HPDE6-E6E7 (cell line): ENCODE measurements around the gene PTPRM.

ENCODE experiments used
- DNase-seq: peaks from one replicate; pipeline ENCODE4 v3.0.0; 2011; ENCODE audit warnings: missing footprints; ENCODE audit errors: extremely low spot score

PTPRM gene

DNA sequence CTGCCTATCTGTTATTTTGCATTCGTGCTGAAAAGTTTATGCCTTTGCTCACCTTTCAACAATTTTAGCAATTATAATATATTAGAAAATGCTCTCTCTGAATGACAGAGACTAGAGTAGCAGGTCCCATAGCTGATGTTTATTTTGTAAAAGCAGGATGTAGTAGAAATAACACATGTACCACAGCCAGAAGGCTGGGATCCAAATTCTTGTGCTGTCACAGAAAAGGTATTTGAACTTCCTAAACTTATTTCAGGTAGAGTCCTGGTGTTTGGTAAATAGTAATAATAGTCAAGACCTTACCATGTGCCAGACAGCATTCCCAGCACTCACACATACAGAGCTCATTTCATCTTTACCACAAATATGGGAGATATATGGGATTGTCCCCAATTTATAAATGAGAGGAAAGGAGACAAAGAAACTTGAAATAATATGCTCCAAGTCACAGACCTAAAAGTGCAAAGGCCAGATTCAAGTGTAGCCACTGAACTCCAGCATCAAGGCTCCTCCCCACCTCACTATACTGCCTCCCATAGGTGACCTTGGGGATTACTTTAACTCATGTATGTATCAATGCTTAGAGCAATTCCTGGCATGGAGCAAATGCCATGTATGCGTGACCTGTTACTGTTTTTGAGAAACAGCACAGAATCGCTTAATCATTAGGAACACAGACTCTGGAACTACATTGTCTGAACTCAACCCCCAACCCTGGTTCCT lies 757.4 kb downstream of the PTPRM start:
- no peak for DNase-seq

DNA sequence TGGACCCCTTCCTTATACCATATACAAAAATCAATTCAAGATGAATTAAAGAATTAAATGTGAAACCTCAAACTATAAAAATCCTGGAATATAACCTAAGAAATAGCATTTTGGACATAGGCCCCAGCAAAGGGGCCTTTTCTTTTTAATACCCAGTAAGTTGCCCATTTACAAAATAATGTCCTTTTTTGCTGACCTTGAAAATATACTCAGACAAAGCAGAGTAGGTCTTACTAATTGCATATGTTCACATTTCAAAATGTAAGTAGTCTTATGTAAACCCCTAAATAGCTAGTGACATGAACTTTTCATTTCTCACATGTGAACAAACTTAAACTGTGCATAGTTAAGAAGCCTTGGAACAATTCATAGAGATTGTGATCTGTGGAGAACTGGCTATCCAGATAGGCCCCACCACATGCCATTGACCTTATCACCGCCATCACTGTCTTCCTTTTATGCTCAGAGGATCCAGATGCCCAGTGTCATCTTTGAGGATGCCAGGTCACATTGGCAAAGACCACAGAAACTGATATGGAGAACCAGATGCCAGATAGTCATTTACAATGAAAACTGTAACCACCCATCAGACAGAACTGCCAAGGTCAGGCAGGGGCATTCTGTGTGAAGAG lies 759.8 kb downstream of the PTPRM start:
- no peak for DNase-seq

DNA sequence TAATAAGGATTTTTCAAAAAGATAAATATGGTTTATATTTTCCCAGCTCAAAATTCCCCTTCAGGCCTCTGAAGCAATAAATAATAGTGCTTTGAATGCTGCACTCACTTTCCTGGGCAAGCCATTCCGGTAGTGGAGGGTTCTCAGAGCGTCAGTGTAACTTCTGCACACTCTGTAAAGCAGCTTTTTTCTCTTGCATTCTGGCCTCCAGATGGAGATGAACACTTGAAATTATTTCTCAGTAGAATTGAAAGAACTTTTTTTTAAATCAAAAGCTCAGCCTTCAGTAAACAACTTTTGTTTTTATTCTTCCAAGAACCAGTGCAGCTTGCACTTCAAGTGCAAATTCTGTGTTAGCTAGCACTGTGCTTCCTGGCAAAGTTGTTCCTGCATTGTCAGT lies 761.0 kb downstream of the PTPRM start:
- DNase-seq = no peak

DNA sequence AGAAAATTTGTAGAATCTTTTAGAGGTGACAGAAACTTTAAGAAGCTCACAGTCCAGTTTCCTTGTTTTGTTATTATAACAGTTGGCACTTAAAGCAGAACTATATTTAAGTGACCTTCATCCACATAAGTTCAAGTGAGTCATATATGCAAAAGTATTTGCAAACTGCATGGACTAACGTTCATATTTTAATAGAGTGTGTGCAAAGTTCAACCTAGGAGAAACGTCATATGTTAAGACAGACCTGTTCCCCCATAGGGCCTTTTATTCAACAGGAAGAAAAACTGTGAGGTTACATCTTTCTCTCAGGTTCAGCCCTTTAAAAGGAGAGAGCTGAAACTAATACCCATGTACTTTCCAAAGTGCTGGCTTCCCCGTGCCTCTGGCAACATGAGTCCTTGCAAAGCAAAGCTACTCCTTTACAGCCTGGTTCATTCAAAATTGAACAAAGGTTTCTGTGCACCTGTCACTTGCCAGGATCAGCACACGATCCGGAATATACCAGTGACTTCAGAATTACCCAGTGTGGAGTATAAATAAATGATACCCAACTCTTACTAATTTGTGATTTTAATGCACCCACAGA lies 762.2 kb downstream of the PTPRM start:
- no peak for DNase-seq

DNA sequence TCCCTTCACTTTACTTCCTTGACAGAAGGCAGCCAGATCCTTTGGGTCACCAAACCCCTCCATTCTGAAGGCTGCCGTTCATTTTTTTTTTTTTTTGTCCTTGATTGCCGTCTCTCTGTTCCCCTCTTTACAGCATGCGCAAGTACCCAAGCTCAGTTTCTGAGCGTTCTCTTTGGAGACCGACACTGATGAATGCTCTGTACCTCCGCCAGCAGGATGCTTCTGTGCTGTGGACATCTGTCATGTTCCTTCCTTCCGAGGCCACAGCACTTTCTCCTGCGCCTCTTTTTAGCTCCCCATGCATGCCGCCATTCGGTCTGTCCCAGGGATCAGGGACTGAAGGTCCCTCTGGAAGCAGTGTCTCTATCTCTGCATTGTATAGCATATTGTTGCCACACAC lies 763.5 kb downstream of the PTPRM start:
- no peak for DNase-seq

DNA sequence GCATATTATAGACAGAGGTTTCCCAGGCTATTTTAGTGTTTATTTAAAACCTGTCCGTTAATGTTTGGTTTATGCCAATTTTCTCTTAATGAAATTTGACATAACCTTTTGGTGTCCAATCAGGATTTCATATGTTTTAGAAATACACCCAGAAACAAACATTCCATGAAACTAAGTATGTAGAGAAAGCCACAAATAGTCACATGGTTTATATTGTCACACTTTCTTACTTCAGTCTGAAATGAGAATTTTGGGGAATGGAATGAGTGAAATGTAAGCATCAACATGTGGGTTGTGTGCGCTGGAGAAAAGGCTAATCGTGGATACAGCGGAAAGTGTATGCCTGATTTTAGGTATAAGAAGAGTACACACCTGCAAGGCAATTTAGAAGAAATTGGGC lies 765.2 kb downstream of the PTPRM start:
- DNase-seq = no peak

DNA sequence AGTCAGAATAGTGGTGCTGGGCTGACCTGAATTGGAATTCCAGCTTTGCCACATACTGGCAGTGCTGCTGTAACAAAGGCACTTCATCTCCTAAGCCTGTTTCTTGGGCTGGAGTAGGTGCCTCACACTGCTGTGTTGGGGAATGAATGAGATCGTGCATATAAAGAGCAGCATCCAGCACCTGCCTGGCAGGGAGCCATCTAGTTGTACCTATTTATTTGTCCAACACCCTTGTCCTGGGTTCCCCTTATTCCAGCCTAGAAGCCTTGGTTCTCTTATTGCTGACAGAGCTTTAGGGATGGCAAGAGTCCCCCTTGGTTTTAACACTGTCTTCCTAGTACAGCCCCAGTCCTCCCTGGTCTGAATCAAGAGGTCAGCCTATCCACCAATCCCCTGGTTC lies 766.8 kb downstream of the PTPRM start:
- DNase-seq = no peak

DNA sequence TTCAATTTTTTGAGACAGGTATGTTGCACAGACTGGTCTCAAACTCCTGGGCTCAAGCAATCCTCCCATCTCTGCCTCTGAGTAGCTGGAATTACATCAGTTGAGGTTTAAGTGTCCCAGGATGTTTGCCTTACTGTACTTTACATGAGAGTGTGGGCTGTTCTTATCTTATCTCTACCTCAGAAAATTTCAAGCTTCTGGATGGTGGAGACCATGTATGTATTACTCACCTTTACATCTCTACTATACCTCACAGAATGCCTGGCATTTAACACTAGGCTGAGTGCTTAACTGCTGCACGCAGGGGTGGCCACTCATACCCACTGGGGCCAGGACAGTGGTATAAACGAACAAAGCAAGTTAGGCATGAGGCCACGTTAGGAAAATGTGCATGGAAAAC lies 770.1 kb downstream of the PTPRM start:
- no peak for DNase-seq

DNA sequence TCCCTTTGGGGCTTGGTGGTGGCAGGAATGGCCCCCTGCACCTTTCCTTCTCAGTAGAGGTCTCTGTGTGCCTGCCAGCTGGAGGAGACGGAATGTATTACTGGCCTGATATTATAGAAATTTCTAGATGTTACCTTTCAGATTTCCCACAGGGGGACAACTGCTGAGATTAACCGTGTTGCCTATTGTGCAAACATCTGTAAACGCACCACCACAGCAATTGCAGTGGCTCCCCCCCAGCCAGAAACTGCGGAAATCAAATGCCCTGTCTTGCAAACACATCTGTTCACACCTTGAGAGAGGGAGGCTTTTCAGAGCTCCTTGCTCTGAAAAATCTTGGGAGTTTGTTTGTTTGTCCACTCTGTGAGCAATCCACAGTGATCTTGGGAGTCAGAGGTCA lies 772.1 kb downstream of the PTPRM start:
- DNase-seq = no peak

DNA sequence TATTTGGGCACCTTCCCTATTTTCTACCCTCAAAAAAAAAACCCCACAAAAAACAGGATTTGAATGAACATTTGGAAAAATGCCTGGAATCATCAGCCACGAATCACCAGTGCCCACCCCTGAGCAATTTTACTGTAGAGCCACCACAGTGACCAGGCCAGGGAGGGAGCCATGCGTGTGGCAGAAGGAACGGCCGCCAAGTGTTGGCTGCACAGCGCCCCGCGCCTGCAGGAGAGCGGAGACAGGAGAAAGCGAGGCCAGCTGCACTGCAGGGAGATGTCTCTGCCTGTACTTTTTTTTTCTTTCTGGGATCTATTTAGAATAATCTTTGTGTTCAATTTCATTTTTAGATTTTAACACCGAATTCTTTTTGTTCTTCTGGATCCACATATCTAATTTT lies 772.8 kb downstream of the PTPRM start:
- no peak for DNase-seq

DNA sequence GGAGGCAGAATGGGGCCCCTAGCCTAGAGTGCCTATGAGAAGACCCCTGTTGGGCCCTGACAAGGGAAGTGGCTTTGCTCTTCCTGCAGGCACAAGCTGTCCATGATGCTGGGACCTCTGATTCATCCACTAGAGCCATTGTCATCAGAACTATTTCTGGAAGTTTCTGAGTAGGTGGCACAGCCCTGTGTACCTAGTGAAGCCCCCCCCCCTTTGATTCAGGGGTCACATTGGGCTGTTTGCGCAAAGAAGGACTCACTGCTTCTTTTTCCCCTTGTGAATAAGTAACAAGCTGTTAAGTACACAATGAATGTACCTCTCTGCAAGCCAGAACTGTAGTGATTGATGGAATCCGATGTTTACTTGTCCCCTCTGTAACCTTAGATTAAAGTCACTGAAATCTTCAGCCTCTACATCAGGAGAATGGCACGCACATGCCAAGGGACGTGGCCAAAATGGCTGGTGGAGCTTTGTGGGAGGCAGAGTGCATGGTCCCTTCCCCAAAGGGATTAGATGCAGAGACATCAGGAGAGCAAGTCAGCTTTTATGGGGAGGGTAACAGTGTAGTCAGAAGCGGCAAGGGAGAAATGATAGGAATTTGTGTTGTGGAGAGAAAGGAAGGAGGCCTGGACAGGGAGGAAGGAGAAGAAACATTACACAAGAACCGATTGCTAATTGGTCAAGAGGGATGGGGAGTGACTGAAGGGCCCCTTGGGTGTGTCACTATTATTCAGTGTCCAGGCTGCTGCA lies 774.5 kb downstream of the PTPRM start:
- DNase-seq = no peak

DNA sequence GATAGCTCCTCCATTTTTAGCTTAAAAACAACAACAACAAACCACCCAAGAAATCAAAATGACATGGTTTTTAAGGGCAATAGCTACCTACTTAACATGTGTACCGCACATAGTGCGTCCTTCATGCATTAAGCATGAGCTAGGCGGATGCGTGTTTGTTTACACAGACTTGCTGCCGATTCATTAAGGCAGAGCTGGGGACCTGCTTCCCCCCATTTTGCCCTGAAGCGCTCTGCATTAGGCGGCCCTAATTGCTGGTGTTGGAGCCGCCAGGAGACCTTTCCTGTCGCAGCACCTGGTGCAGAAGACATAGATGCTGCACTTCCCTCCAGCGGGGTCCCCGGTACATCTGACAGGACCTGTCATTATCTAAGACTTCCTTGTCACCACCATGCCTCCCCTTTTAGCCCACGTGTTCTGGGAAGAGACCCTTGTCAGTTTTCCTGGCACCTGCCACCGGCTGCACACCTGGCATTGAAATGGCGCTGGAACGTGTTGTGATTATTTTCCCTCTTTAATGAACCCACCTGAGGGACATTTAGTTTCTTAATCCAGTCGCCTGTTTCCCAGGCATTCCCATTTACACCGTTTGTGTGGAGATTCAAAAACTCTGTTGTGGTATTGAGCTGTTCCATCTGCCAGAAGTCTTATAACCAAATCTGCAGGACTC lies 781.1 kb downstream of the PTPRM start:
- DNase-seq = no peak

DNA sequence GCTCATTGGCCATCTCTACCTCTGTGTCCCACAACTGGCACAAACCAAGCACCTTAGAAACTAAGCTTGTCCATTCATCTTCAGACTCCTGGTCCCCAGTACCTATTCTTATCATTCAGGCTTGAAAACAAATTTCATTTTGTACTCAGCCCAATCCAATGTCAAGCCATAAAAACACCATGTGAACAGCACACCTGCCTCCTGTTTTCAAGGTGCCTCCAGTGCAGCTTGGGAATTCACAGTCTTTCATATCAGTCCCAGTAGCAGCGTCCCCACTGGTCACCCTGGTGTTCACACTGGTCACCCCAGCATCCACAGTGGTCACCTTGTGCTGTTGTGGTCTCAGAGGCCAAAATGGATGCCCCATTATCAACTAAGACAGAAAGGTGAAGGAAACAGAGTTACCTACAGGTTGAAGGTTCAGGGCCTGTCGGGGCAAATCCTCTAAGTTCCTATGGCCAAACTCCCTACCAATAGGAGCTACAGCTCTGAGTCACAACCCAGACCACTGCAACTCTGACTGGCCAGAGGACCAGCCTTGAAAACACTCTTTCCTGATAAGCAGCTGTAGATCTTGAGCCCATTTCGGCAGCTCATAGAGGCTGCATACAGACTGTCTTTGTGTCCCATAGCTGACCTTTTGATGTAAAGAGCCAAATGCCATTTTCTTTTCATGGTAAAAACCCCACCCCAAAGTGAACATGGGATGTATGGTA lies 782.6 kb downstream of the PTPRM start:
- no peak for DNase-seq

DNA sequence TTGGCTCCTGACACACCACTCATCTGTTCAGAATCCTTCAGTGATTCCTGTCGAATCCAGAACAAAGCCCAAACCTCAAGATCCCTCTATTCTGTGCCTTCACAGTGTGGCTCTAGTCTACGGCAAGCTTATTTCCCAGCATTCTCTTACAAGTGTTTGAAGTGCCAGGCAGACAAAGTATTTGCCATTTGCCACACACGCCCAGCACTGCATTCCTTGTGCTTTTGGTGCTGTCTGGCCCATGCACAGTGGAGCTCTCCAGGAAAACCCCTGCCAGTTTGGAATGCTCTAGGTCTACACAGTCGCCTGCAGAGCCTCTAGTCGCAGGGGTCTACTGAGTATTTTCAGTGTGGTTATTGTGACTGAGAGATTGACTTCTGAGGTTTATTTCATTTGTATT lies 783.5 kb downstream of the PTPRM start:
- no peak for DNase-seq

DNA sequence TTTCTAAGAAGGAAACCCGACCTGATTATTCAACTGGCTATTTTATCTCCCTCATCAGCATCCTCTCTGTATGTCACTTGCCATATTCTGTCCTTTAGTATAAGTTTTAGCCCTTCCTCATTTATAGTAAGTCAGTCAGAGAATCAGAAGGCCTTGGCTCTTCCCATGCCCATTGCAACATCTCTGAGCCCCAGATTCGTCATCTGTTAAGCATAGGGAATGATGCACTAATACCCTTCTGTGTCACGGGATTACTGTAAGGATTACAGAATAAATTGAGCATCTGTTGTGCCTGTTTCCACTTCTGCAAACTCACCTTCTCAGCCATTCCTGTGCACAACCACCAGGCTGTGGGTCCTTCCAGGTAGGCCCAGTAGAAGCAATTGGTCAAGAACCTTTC lies 784.0 kb downstream of the PTPRM start:
- no peak for DNase-seq

DNA sequence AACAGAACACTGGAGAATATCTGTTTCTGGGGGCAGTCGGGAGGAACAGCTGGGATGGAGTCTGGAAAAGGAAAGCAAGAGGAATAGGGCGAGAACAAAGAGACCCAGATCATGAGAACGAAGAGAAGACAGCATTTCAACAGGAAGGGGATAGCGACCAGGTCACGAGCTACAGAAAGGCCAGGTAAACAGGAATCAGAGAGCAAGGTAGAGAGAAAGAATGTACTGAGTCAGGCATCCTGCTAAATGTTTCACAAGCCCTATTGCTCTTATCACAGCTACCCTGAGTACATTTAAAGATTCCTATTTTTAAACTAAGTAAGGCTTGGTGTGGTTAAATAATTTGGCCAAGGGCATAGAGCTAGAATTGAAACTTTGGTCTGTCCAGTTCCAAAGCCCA lies 787.2 kb downstream of the PTPRM start:
- DNase-seq = no peak

DNA sequence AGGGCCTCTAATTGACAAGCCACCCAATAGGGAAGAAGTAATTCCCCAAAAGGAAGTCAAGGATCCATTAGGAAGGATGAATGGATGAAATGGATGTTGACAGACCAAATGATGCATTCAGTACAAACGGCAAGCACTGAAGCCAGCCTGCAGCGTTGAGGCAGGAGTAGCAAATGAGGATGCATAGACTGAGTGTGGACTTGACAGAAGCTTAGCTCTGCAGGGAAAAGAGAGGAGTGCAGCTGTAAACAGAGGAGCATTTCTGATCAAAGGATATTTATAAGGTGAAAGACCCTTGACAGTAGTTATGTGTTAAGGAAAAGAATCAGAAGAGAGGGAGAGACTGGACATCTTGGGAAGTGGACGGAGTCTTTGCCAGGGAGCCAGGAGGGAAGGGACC lies 788.9 kb downstream of the PTPRM start:
- DNase-seq = no peak

DNA sequence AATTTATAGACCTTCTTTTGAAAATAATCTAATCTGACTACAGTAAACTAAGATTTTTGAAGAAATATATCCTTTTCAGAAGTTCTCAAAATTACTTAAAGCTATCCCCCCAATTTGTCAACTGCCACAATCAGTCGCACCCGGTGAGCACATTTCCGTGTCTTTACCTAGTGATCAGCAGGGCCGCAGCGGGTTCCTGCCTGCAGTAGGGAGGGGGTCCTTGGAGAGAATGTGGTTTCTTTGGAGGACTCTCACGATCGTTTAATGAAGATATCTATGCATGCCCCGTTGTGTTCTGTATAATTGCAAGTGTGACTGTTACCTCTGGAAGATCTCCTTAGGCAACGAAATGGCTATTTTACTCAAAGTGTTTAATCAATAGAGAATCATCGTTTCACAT lies 790.2 kb downstream of the PTPRM start:
- DNase-seq = no peak

DNA sequence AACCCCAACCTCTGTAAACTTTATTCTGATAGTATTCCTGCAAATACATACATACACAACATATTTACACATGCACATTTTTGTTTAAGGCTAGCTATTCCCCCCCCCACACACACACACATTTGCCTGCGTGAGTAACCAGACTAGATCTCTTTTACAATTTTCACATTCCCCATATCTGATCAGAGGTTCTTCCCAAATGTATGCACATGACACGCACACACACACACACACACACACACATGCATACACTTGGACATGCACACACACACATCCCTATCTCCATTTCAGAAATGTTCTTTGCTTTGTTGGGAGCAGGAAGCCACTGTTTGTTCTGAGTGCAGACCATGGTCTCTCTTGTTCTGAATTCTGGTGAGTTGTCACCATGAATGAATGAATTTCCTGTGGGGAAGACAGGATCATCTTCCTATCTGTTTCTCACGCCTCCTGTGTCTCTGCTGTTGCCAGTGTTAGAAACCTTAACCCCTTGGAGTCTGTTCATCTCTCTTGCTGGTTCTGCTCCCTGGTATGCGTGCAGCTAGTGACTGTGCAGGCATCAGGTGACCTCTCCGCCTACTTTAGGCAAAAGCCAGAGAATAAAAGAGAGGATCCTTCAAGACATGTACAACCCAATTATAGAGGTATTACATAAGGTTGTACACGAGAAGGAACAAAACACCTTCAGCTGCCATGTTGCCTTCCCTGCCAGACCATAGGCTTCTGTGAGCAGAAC lies 791.1 kb downstream of the PTPRM start:
- no peak for DNase-seq

DNA sequence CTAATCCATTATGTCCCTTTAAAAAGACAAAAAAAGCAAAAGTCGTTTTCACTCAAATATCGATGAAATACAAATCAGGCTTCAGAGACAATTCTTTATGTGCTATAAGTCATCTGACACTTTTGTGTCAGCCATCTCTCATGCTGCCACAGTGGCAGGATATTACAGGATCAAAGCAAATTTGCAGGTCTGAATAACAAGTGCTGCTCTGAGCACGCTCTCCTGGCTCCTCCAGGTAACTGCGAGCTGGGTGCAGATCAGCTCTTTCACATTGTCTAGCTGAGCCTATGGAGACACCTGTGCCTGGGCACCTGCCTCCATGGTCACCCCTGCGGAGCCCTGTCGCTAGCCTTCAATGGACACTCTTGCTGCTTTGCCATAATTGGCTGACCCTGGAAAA lies 792.0 kb downstream of the PTPRM start:
- no peak for DNase-seq

DNA sequence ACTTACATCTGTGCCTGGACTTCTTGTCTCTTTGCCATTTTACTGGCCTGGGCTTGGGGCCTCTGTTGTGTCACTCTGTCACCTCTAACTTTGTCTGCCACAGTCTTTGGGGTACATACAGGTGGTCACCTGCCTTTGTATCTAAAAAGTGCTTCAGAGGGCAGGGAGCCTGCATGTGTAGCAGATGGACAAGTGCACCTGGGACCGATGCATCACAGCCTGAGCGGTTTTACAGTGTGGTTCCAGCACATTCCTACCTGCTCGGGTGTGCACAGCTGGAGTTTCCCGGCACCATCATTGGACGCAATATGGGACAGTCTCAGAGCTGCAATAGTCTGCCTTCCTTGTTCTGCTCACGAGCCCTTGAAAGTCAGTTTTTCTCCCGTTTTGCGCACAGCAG lies 792.4 kb downstream of the PTPRM start:
- no peak for DNase-seq
